Left renal pelvis (tissue), 4 donors: ENCODE results near the gene HES5. TPM values are rescaled to one million over a fixed set of nuclear protein-coding genes. Genes with fewer than 3 reads are reported as not detected.

ENCODE experiments used
- DNase-seq, 4 donors: peaks; one replicate each; pipeline ENCODE4 v3.0.0-alpha.2; 2013; ENCODE audit warnings: low read depth in 4 of 4, low spot score in 3 of 4
- polyA plus RNA-seq, 4 donors: library from polyadenylated mRNA; unstranded; fragments of 120-200 nt; gene quantifications; one replicate each; pipeline ENCODE4 v1.2.1, GENCODE V29; 2013; ENCODE audit not compliant: insufficient read length in 4 of 4

HES5 gene
- polyA plus RNA-seq, 4 donors = 0.14 to 0.41 (median 0.30) TPM

- no peak for DNase-seq
Observed at GRCh38 chr1:2502661-2503553, 27.2 kb downstream of the HES5 start.

GRCh38 chr1:2502210-2502609 lies 27.9 kb downstream of the HES5 start:
- DNase-seq = no peak

DNA sequence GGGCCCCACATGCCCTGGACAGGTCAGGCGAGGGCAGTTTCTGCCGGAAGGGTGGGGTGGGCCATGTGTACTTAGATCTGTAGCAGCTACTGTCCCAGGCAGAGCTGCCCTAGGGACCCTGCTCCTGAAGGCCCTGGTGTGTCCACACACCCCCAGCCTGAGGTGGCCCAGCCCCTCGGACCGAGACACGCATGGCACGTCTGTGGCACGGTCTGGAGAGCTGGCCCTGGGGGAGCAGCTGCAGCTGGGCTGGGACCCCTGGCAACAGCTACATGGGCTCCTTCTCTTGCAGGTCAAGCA lies 28.3 kb downstream of the HES5 start:
- DNase-seq = no peak

- no peak for DNase-seq
Observed at GRCh38 chr1:2501041-2501819, 28.8 kb downstream of the HES5 start.

GRCh38 chr1:2499986-2500596 lies 30.0 kb downstream of the HES5 start:
- no peak for DNase-seq

GRCh38 chr1:2499260-2499659 lies 30.8 kb downstream of the HES5 start:
- DNase-seq = no peak

DNA sequence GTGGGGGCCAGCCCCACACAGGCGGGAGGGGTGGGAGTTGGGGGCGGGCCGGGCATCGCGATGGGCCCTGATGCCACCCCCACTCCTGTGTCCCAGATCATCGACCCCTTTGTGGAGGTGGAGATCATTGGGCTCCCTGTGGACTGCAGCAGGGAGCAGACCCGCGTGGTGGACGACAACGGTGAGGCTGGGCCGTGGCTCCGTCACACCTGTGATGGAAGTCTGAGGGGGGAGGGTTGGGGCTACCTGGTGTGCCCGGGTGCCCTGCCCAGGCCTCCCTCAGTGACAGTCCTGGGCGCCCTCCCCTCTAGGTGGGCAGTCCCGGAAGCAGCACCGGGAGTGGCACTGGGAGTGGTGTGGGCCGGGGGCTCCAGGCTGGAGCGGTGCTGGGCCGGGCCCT lies 31.4 kb downstream of the HES5 start:
- DNase-seq = no peak

GRCh38 chr1:2497891-2498290 lies 32.2 kb downstream of the HES5 start:
- no peak for DNase-seq

GRCh38 chr1:2496746-2497145 lies 33.3 kb downstream of the HES5 start:
- DNase-seq = no peak

- no peak for DNase-seq
Observed at GRCh38 chr1:2496087-2496622, 33.9 kb downstream of the HES5 start.

- DNase-seq = no peak
Observed at GRCh38 chr1:2495546-2495945, 34.5 kb downstream of the HES5 start.

DNA sequence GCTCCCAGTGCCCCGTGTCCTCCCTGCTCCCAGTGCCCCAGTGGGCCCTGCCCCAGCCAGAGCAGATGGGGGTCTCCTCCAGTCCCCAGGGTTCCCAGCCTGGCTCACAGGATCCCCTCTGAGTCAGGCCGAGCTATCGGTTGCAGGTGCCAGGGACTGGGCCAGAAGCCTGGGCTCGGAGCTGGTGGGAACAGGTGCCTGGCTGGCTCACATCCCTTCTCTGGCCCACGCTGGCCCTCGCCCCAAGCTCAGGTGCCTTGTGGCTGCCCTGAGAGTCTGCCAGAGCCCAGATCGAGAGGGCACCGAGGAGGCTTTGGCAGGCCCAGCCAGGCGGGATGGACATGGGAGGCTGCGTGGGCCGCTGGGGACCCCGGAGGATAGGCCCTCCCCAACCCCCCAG lies 35.0 kb downstream of the HES5 start:
- DNase-seq = no peak

GRCh38 chr1:2494323-2494693 lies 35.8 kb downstream of the HES5 start:
- no peak for DNase-seq

- DNase-seq = no peak
Observed at GRCh38 chr1:2493691-2494322, 36.3 kb downstream of the HES5 start.

DNA sequence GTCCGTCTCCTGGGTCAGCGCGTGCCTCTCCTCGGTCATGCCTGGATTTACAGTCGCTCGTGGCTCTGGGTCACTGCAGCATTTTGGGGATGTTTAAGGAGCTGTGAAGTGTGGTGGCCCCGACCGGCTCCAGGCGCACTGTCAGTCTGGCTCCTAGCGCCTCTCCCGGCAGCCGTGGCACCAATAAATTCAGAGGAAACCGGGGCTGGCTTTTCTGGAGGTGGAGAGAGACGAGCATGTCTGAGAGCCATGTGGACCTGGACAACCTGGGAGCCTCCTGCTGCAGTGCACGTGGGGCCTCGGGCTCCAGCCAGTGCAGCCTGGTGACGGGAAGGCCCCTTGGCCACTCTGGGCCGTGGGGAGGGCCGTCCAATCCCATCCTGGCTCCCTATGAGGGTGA lies 36.8 kb downstream of the HES5 start:
- DNase-seq = no peak

- DNase-seq = no peak
Observed at GRCh38 chr1:2492091-2492490, 38.0 kb downstream of the HES5 start.

- DNase-seq = no peak
Observed at GRCh38 chr1:2489615-2490014, 40.4 kb downstream of the HES5 start.

DNA sequence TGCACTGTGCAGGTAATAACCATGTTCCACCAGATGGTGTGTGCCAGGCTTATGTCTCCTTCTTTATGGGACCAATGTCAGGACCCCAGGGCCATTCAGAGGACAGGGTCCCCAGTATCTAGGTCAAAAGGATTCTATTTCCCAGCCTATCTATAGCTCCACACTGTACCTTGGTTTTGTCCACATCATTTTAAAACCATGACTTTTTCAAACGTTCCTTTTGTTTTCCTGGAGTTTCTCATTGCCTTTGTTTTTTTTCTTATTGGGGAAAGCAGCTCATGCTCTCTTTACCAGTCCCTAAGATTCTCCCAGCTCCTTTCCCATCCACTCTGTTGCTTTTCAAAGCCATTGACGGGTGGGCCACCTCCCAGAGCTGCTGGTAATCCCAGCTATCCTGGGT lies 41.4 kb downstream of the HES5 start:
- no peak for DNase-seq

DNA sequence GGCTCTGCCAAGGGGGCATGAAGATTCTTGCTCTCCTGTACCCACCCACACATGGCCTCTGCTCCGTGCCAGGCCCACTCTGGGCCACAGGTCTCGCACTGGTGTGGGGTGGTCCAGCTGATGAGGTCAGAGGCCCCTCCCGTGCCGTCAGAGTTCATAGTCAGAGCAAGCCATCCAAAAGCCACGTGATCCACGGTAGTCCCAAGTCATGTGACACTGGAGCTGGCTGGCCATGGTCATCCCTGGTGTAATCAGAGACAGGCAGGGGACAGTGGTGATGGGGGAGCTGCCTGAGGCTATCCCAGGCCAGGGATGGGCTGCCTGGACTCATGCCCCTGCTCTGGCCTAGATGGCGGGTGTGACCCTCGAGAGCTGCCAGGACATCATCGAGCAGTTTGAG lies 43.5 kb downstream of the HES5 start:
- no peak for DNase-seq

DNA sequence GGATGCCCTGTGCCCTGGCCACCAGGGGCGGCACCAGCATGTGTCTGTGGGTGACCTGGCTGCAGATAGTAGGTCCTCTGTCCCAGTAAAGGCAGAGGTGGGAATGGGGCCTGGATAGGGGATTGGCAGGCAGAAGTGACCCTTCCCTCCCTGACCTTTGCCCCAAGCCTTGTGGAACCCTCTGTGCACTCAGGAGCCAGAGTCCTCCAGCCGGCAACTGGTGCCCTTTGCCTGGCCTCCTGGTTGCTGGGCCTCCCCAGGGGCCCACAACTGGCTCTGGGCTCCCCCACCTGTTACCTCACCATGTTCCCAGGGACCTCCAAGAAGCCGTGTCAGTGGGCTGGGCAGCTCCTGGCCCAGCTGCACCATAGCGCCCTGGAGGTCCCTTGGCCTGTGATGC lies 44.0 kb downstream of the HES5 start:
- no peak for DNase-seq

DNA sequence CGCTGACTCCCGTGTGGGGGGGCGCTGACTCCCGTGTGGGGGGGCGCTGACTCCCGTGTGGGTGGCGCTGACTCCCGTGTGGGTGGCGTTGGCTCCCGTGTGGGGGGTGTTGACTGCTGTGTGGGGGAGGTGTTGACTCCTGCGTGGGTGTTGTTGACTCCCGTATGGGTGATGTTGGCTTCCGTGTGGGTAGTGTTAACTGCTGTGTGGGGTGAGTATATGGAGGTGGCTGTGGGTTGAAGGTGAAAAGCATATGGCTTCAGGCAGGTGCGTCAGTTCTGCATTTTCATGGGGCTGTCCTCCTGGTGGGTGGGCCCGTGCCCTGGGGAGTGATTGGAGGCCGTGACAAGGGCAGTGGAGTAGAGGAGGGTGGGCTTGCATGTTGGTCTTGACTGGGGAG lies 46.1 kb downstream of the HES5 start:
- DNase-seq = no peak
